ENCODE data around the gene USHBP1.

The USHBP1 gene

DNA sequence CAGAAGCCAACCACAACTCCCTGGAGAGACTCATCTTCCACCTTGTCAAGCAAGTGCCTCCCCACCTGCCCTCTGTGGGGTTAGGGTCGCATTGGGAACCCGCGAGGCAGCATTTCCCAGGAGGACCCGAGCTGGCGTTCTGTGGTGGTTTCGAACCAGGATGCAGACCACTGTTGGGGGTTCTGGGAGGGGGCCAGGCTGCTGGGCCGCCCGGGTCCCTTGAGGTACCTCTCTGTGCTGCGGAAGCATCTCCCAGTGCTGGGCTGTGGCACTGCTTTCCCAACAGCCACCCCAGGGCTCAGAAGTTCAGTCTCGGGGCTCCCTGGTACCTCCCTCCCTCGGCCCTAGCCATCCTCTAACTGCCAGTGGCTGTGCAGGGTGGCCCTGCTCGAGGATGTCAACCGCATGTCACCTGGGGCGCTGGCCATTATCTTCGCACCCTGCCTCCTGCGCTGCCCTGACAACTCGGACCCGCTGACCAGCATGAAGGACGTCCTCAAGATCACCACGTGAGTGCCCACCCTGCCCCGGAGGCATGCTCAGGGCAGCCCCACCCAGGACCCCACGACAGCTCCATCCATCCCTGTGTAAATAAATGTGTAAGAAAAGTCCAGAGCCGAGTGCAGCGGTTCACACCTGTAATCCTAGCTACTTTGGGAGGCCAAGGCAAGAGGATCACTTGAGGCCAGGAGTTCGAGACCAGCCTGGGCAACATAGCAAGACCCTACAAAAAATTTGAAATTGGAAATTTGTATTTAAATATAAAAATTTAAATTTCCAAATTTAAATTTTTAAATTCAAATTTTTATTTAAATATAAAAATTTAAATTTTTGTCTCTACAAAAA, 57.6 kb downstream of the USHBP1 start:
- no peak for DNase-seq

DNA sequence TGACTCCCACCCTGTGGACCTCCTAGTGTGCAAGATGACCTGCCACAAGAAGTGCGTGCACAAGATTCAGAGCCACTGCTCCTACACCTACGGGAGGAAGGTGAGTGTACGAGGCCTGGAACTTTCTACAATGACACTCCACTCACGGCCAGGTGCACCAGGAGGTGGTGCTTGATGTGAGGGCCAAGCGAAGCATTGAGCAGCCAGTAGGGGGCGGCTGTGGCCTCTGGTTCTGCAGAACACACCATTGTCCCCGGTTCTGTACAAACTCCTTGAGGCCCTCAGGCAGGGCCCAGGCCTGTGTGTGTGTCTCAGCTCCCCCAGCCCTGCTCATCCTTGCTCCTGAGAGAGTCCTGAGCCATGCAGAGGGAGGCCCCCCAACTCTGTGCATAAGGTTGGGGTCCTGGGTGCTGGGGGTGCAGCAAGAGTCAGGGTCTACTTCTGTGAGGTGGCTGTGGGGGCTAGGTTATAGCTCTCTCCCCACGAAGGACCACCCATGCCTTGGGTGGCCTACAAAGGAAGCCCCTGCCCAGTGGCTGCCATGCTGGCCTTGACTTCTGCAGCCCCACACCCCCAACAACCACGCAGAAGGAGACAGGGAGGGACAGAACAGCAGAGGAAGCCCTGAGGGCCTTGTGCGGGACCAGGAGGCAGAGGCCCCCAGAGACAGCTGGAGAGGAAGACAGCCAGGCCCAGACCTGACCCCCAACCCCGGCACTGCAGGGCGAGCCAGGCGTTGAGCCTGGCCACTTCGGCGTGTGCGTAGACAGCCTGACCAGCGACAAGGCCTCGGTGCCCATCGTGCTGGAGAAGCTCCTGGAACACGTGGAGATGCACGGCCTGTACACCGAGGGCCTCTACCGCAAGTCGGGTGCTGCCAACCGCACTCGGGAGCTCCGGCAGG, 59.1 kb downstream of the USHBP1 start:
- DNase-seq = no peak

DNA sequence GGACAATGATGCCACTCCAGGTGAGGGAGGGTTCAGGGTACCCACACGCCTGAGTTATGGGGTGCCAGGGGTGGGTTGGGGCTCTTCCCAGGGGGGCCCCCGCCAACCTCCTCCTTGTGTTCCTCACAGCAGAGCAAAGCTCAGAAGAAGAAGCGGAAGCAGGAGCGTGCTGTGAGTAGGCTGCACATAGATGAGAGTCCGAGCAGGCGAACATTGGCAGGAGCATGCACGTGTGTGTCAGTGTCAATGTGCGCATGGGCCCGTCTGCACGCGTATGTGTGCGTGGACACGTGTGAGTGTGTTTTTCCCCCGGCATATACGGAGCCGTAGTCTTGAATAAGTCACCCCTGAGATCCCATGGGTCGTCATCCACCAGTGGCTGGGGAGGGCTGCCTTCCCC, 61.8 kb downstream of the USHBP1 start:
- DNase-seq = no peak

DNA sequence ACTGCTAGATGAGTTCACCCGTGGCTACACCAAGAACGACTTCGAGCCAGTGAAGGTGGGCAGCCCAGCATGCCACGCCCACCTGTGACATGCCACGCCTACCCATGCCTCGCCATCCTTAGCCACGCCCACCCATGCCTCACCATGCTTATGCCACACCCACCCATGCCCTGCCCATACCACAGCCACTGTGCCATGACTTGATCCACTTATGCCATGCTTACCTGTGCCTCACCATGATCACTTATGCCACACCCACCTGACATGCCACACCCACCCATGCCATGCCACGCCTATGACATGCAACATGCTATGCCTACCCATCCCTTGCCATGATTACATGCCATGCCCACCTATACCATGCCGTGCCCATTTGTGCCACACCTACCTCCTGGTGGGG, 62.3 kb downstream of the USHBP1 start:
- no peak for DNase-seq

DNA sequence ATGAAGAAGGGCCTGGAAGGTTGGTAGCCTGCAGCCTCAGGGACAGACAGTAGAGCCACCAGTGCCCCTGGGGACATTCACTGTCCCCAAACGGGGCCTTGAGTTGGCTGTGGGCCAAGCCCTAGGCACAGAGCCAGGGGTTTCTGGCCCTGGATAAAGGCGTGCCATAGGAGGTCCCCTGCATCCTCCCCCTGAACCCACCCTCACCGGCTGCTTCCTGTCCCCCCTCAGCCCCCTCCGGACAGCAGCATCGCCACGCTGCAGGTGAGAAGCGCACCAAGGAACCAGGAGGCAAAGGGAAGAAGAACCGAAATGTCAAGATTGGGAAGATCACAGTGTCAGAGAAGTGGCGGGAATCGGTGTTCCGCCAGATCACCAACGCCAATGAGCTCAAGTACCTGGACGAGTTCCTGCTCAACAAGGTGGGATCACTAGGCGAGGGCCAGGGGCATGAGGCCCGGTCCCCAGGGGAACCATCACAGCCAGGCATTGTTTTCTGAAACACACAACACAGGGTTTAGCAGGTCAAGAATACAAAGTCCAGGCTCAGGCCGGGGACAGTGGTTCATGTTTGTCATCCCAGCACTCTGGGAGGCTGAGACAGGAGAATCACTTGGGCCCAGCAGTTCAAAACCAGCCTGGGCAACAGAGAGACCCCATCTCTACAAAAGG, 64.0 kb downstream of the USHBP1 start:
- DNase-seq = no peak

All from NCI-H446 treated with DMSO at 0.1 percent for 48 hours (cell line).